NB4 (cell line): ENCODE data around the gene SDCBP2.

Source experiments
- CTCF ChIP-seq: IDR thresholded peaks from one replicate; pipeline ENCODE4 v1.5.1; 2012; ENCODE audit warnings: low read depth, low read length
- MYC ChIP-seq: IDR thresholded peaks from 2 replicates; pipeline ENCODE4 v1.6.1; 2011; ENCODE audit warnings: low read depth, low read length
- POLR2A ChIP-seq: IDR thresholded peaks from 2 replicates; pipeline ENCODE4 v1.6.1; 2011; ENCODE audit warnings: mild to moderate bottlenecking; ENCODE audit not compliant: insufficient read length; ENCODE audit errors: extremely low read depth
- TF ChIP-seq, protein P1 (sequence below): IDR thresholded peaks from 2 replicates; pipeline ENCODE4 v1.6.1; 2011; ENCODE audit warnings: low read depth, low read length

DNA sequence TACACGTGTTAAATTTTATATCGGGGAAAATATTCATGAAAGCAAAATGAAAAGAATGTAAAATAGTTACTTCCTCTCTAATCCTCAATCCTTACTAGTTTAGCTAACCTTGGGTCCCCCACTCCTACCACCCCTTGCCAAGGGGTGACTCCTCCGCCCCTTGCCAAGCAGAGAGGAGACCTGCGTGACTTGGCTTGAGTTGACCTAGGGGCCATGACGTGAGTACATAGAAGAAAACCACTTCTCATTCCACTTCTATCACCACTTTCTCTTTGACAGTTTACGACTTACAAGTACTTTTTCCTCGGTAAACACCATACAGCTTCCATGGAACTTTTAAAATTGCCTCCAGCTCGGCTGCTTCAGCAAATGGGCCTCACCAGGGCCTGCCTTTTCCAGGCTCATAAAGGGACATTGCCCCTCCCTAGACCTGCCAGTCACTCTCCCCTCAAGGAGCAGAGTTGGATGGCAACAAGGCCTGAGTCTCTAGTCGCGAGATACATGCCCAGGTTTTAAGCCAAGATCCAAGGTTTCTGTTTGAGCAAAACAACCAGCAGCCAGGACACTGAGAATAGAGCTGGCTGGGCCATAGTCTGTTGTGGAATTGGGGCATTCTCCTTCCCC, 29.9 kb downstream of the SDCBP2 start:
- TF ChIP-seq CTCF: no peak
- TF ChIP-seq MYC: no peak
- TF ChIP-seq, protein P1, sequence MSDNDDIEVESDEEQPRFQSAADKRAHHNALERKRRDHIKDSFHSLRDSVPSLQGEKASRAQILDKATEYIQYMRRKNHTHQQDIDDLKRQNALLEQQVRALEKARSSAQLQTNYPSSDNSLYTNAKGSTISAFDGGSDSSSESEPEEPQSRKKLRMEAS: no peak
- no peak for TF ChIP-seq POLR2A
